Muscle layer of duodenum (tissue), 2 donors: ENCODE measurements around the gene FLT4.

Source experiments
- H3K27ac ChIP-seq: one replicate; pipeline ENCODE4 v1.7.0; 2013; ENCODE audit warnings: mild to moderate bottlenecking, low read length
- H3K27me3 ChIP-seq: one replicate; pipeline ENCODE4 v1.7.0; 2013; ENCODE audit warnings: low read depth, mild to moderate bottlenecking, control low read depth, low read length
- H3K36me3 ChIP-seq, 2 donors: one replicate each; pipeline ENCODE4 v1.7.0; 2013; ENCODE audit warnings: low read length in 2 of 2, control low read depth in 1 of 2, mild to moderate bottlenecking in 1 of 2; ENCODE audit not compliant: insufficient read depth in 2 of 2, control insufficient read depth in 1 of 2
- H3K4me1 ChIP-seq, 2 donors: one replicate each; pipeline ENCODE4 v1.7.0; 2013; ENCODE audit warnings: low read length in 2 of 2, mild to moderate bottlenecking in 2 of 2, control low read depth in 1 of 2, moderate library complexity in 1 of 2; ENCODE audit not compliant: insufficient read depth in 2 of 2, control insufficient read depth in 1 of 2
- H3K4me3 ChIP-seq, 2 donors: one replicate each; pipeline ENCODE4 v1.7.0; 2013; ENCODE audit warnings: low read length in 2 of 2, low read depth in 1 of 2, mild to moderate bottlenecking in 1 of 2
- H3K9me3 ChIP-seq, 2 donors: one replicate each; pipeline ENCODE4 v1.7.0; 2013; ENCODE audit warnings: low read length in 2 of 2, control low read depth in 1 of 2, mild to moderate bottlenecking in 1 of 2; ENCODE audit not compliant: control insufficient read depth in 1 of 2
- donor health status: healthy.

The FLT4 gene

GRCh38 chr5:180599590-180599914 lies 49.8 kb downstream of the FLT4 start:
- Histone ChIP-seq H3K27me3 (no peaks in the 10 kb centered on the region), H3K4me1 (no peaks in the 10 kb centered on the region), H3K9me3 (no peaks in the 10 kb centered on the region), H3K4me3 (no peak overlapping the region), H3K36me3 (no peaks in the 10 kb centered on the region), H3K27ac (no peak overlapping the region)

GRCh38 chr5:180598797-180599589 lies 50.4 kb downstream of the FLT4 start:
- Histone ChIP-seq H3K4me3 (no peak overlapping the region), H3K27ac (no peak overlapping the region), H3K9me3 (no peaks in the 10 kb centered on the region), H3K4me1 (no peaks in the 10 kb centered on the region), H3K27me3 (no peaks in the 10 kb centered on the region), H3K36me3 (no peaks in the 10 kb centered on the region)

GRCh38 chr5:180598316-180598701 lies 51.1 kb downstream of the FLT4 start:
- Histone ChIP-seq H3K36me3 (no peaks in the 10 kb centered on the region), H3K27ac (no peak overlapping the region), H3K4me1 (no peaks in the 10 kb centered on the region), H3K27me3 (no peaks in the 10 kb centered on the region), H3K9me3 (no peaks in the 10 kb centered on the region), H3K4me3 (no peak overlapping the region)

GRCh38 chr5:180596668-180597231 lies 52.6 kb downstream of the FLT4 start:
- Histone ChIP-seq H3K27me3 (peaks cover 5% of the 10 kb centered on the region), H3K4me1 (peaks cover 0 to 1% of the 10 kb centered on the region in 2 donors), H3K9me3 (no peaks in the 10 kb centered on the region), H3K4me3 (no peak overlapping the region), H3K27ac (no peak overlapping the region), H3K36me3 (no peaks in the 10 kb centered on the region)

GRCh38 chr5:180596115-180596667 lies 53.2 kb downstream of the FLT4 start:
- H3K4me1 ChIP-seq, result peaks cover 0 to 7% of the 10 kb centered on the region in 2 donors
- H3K4me3 ChIP-seq, result no peak overlapping the region
- H3K36me3 ChIP-seq, result no peaks in the 10 kb centered on the region
- H3K27me3 ChIP-seq, result peaks cover 5% of the 10 kb centered on the region
- H3K9me3 ChIP-seq, result no peaks in the 10 kb centered on the region
- H3K27ac ChIP-seq, result no peak overlapping the region

- H3K36me3 ChIP-seq, result no peaks in the 10 kb centered on the region
- H3K9me3 ChIP-seq, result no peaks in the 10 kb centered on the region
- no peak overlapping the region for H3K4me3 ChIP-seq
- peaks cover 10% of the 10 kb centered on the region for H3K27me3 ChIP-seq
- H3K4me1 ChIP-seq, result peaks cover 0 to 13% of the 10 kb centered on the region in 2 donors
- no peak overlapping the region for H3K27ac ChIP-seq
Measured at GRCh38 chr5:180595381-180596114, 53.9 kb downstream of the FLT4 start.

- Histone ChIP-seq H3K4me3 (no peak overlapping the region), H3K9me3 (no peaks in the 10 kb centered on the region), H3K27me3 (peaks cover 15% of the 10 kb centered on the region), H3K4me1 (peaks cover 0 to 18% of the 10 kb centered on the region in 2 donors), H3K27ac (no peak overlapping the region), H3K36me3 (no peaks in the 10 kb centered on the region)
Measured at GRCh38 chr5:180595046-180595379, 54.4 kb downstream of the FLT4 start.

- Histone ChIP-seq H3K4me1 (peaks cover 0 to 22% of the 10 kb centered on the region in 2 donors), H3K27ac (no peak overlapping the region), H3K27me3 (peaks cover 21% of the 10 kb centered on the region), H3K4me3 (no peak overlapping the region), H3K9me3 (no peaks in the 10 kb centered on the region), H3K36me3 (no peaks in the 10 kb centered on the region)
Measured at GRCh38 chr5:180594311-180595045, 54.9 kb downstream of the FLT4 start.

- Histone ChIP-seq H3K4me1 (peaks cover 0 to 22% of the 10 kb centered on the region in 2 donors), H3K27ac (no peak overlapping the region), H3K27me3 (peaks cover 23% of the 10 kb centered on the region), H3K36me3 (no peaks in the 10 kb centered on the region), H3K9me3 (no peaks in the 10 kb centered on the region), H3K4me3 (no peak overlapping the region)
Measured at GRCh38 chr5:180593446-180594206, 55.8 kb downstream of the FLT4 start.

- Histone ChIP-seq H3K36me3 (no peaks in the 10 kb centered on the region), H3K4me1 (peaks cover 0 to 22% of the 10 kb centered on the region in 2 donors), H3K9me3 (no peaks in the 10 kb centered on the region), H3K27ac (no peak overlapping the region), H3K27me3 (peaks cover 23% of the 10 kb centered on the region), H3K4me3 (no peak overlapping the region)
Measured at GRCh38 chr5:180592176-180592575, 57.2 kb downstream of the FLT4 start.
